ENCODE measurements around the gene RNF212. TPM values are rescaled to one million over a fixed set of nuclear protein-coding genes. Genes with fewer than 3 reads are reported as not detected.

The RNF212 gene
- total and polyA plus RNA-seq, 2 experiments from 2014 or later = 0.80 to 1.7 TPM

GRCh38 chr4:1031956-1032795 lies 81.2 kb downstream of the RNF212 start:
- Histone ChIP-seq H3K9me3 (ENCODE audit: low read depth) (no peaks in the 10 kb centered on the region), H3K27me3 (no peaks in the 10 kb centered on the region), H3K4me1 (ENCODE audit: low read depth) (peaks cover 10% of the 10 kb centered on the region), H3K27ac (no peak overlapping the region), H3K4me3 (no peak overlapping the region), H3K36me3 (no peaks in the 10 kb centered on the region)
- no peak for DNase-seq (ENCODE audit: low read depth in 1 of 2, low spot score in 1 of 2)
- TF ChIP-seq, protein P1, sequence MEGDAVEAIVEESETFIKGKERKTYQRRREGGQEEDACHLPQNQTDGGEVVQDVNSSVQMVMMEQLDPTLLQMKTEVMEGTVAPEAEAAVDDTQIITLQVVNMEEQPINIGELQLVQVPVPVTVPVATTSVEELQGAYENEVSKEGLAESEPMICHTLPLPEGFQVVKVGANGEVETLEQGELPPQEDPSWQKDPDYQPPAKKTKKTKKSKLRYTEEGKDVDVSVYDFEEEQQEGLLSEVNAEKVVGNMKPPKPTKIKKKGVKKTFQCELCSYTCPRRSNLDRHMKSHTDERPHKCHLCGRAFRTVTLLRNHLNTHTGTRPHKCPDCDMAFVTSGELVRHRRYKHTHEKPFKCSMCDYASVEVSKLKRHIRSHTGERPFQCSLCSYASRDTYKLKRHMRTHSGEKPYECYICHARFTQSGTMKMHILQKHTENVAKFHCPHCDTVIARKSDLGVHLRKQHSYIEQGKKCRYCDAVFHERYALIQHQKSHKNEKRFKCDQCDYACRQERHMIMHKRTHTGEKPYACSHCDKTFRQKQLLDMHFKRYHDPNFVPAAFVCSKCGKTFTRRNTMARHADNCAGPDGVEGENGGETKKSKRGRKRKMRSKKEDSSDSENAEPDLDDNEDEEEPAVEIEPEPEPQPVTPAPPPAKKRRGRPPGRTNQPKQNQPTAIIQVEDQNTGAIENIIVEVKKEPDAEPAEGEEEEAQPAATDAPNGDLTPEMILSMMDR (IDR thresholded peaks at IDR 0.05; ENCODE audit: low read depth, low read length) = no peak

DNA sequence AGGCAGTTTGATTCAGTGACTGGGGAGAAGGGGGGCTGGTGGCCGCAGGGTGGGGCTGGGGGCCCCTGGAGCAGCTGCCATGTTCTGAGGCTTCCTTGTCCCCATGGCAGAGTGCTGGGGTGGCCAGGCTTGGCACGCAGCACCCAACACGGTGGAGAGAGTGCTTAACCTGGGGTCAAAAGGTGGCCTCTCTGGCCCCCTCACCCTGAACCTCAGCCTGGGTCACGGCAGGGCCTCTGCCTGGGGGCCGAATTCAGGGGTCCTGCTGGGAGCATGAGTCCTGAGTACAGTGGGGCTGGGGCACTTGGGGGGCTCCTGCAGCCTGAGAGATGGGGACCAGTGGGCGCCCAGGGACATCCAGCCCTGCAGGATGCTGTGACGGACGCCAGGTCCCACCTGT lies 82.0 kb downstream of the RNF212 start:
- no peaks in the 10 kb centered on the region for H3K9me3 ChIP-seq (ENCODE audit: low read depth)
- no peak for DNase-seq (ENCODE audit: low read depth in 1 of 2, low spot score in 1 of 2)
- H3K4me1 ChIP-seq (ENCODE audit: low read depth) = peaks cover 12% of the 10 kb centered on the region
- H3K27me3 ChIP-seq = no peaks in the 10 kb centered on the region
- no peak overlapping the region for H3K4me3 ChIP-seq
- H3K27ac ChIP-seq = no peak overlapping the region
- H3K36me3 ChIP-seq = no peaks in the 10 kb centered on the region
- TF ChIP-seq, protein P1 (IDR thresholded peaks at IDR 0.05; ENCODE audit: low read depth, low read length) = no peak

GRCh38 chr4:1030559-1030958 lies 82.8 kb downstream of the RNF212 start:
- H3K4me1 ChIP-seq (ENCODE audit: low read depth) = peaks cover 14% of the 10 kb centered on the region
- TF ChIP-seq, protein P1 (IDR thresholded peaks at IDR 0.05; ENCODE audit: low read depth, low read length) = no peak
- no peak for DNase-seq (ENCODE audit: low read depth in 1 of 2, low spot score in 1 of 2)
- no peaks in the 10 kb centered on the region for H3K27me3 ChIP-seq
- no peaks in the 10 kb centered on the region for H3K36me3 ChIP-seq
- H3K4me3 ChIP-seq = no peak overlapping the region
- H3K9me3 ChIP-seq (ENCODE audit: low read depth) = no peaks in the 10 kb centered on the region
- no peak overlapping the region for H3K27ac ChIP-seq

DNA sequence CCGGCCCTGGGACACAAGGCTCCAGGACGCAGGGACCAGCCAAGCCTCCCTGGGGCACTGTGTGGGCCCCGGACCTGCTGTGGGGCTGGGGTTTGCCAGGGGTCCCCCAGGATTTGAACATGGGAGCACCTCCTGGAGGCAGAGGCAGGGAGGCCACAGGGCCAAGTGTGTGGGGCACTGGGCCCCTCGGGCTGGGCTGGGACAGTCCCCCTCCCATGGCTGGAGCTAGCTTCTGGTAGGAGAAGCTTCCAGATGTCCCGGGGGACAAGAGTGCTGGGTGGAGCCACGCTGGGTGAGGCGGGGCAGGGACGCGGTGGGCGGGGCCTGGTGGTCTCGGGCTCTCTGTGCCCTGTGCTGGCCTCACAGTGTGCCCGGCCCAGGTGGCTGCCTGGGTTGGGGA lies 83.3 kb downstream of the RNF212 start:
- DNase-seq (ENCODE audit: low read depth in 1 of 2, low spot score in 1 of 2) = no peak
- Histone ChIP-seq H3K27me3 (no peaks in the 10 kb centered on the region), H3K4me1 (ENCODE audit: low read depth) (peaks cover 14% of the 10 kb centered on the region), H3K4me3 (no peak overlapping the region), H3K27ac (no peak overlapping the region), H3K36me3 (no peaks in the 10 kb centered on the region), H3K9me3 (ENCODE audit: low read depth) (no peaks in the 10 kb centered on the region)
- TF ChIP-seq, protein P1 (IDR thresholded peaks at IDR 0.05; ENCODE audit: low read depth, low read length) = no peak

- H3K27ac ChIP-seq = no peak overlapping the region
- TF ChIP-seq, protein P1 (IDR thresholded peaks at IDR 0.05; ENCODE audit: low read depth, low read length) = no peak
- no peak for DNase-seq (ENCODE audit: low read depth in 1 of 2, low spot score in 1 of 2)
These were observed 83.8 kb downstream of the RNF212 start for GRCh38 chr4:1029529-1029928.

More at GRCh38 chr4:1029529-1029928, 83.8 kb downstream of the RNF212 start:
- H3K36me3 ChIP-seq = no peaks in the 10 kb centered on the region
- H3K27me3 ChIP-seq = no peaks in the 10 kb centered on the region
- H3K4me1 ChIP-seq (ENCODE audit: low read depth) = peaks cover 14% of the 10 kb centered on the region
- H3K9me3 ChIP-seq (ENCODE audit: low read depth) = no peaks in the 10 kb centered on the region
- no peak overlapping the region for H3K4me3 ChIP-seq
